HG03442 (cell line): ENCODE data around the gene C1QTNF12.

Experiments
- ATAC-seq: cut with Tn5 transposase; IDR thresholded peaks from one replicate; pipeline ENCODE4 v1.9.1; 2021; ENCODE audit warnings: mild to moderate bottlenecking, moderate library complexity; ENCODE audit not compliant: unreplicated experiment

The C1QTNF12 gene

DNA sequence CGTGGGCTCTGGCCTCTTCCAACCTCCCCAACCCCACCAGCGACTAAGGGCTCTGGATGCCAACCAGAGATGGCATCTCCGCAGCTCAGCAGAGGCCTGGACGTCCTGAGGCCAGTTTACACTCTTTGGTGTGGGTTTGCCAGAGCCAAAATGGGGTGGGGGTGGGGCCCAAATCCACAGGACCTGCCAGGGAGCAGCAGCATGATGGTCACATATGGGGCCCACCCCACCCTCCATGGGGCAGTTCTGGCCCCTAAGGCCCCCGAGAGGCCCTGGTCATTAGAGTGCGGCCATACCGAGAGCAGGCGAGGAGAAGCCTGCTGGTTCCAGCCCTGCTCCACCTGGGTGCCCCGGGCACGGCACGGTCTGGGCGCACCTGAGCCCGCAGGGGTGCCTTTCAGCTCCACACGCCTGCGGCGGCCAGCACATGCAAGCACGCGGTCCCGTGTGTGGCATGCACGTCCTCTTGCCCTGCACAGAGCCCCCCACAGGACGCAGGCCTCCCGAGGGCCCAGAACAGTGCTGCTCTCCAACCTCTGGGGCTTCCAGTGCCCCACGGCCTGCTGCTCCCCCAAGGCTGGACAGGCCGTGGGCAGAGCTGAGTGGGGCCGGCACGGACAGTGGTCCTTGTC, 4.8 kb downstream of the C1QTNF12 start:
- no peak for ATAC-seq

DNA sequence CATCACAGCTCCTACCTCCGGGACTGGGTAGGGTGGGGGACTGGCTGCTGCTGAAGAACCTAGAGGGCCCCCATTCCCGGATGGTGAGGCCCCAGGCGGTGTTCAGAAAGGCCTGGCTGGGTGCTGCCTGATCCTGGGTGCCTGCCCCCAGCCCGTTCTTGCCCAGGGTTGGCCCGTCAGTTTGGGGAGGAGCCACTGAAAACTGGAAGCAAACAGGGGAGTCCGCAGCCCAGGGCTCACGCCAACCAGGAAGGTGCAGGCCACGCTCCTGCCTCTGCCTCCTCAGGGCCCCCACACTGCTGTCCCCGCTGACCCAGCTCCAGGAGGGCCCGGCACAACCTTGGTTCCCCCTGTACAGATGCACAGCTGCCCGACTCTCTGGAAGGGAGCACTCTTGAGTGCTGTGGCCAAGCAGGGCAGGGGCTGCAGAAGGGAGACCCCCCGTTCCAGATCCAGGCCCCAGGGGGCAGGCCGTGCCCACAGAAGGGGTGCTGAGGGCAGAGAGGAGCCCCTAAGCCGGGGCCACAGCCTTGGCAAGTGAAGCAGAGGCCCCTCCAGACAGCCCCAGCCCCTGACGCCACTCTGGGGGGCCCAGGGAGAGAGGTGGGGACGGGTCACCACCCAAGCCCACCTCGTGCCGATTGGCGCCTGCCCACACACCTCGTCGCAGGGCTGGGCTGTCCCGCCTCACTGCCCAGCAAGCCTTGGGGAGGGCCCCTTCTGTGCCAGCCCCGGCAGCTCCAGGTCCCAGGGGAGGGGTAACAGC, 5.5 kb downstream of the C1QTNF12 start:
- no peak for ATAC-seq

DNA sequence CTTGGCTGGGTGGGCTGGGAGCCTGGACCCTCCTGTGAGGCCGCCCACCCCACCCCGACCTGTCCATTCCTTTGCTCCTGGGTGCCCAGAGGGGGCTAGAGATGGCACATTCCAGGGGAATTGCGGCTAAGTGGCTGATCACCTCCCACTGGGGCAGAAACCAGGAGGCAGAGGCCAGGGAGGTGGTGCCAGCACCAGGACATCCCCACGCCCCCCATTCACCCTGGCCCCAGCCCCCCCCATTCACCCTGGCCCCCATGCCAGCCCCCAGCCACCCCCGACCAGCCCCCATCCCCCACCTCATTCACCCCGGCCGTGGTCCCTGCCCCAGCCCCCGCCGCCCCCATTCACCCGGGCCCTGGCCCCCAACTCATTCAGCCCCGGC, 6.2 kb downstream of the C1QTNF12 start:
- no peak for ATAC-seq

DNA sequence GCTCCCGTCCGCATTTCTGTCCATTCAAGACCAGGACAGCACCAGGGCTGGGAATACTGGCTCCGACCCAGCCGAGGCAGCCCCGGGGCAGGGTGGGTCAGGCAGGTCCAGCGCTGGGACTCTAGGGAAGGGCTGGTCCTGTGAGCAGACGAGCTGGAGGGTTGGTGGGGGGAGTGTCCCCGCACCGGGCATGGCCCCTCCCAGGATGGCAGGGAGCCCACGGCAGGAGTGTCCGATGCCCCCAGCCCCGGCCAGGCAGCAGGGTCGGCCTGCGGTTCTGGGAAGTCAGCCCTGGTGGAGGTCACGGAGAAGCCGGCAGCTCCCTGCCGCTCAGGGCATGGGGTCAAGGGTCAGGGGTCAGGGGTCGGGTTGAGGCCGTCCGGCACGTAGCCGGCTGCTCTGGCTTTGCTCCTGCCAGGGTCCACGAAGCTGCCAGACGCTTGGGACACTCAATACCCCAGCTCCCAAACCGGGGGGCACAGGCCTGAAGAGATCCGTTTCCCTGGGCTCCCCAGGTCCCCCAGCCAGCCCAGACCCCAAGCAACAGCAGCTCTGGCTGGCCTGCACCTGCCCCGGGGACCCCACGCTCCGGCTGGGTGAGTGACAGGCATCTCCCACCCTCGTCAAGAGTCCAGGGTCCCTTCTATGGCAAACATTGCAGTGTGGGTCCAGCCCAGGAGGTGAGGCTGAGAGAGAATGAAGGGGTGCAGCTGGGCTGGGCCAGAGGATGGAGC, 6.7 kb downstream of the C1QTNF12 start:
- no peak for ATAC-seq

DNA sequence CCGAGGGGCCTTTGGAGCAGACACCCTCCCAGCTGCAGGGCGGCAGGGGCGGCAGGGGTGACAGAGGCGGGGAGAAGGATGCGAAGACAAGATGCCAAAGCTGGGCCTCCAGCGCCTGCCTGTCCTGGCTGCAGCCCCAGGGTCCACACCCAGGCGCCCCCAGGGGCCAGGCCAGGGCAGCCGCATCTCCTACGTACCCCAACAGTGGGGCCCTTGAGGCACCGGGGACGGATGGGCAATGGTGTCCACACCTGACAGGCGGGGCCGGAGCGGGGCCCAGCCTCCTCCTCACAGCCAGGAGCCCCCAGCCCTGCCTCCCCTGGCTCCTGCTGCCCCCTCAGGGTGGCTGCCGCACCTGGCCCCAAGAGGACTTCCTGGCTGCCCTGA, 7.3 kb downstream of the C1QTNF12 start:
- ATAC-seq: no peak

DNA sequence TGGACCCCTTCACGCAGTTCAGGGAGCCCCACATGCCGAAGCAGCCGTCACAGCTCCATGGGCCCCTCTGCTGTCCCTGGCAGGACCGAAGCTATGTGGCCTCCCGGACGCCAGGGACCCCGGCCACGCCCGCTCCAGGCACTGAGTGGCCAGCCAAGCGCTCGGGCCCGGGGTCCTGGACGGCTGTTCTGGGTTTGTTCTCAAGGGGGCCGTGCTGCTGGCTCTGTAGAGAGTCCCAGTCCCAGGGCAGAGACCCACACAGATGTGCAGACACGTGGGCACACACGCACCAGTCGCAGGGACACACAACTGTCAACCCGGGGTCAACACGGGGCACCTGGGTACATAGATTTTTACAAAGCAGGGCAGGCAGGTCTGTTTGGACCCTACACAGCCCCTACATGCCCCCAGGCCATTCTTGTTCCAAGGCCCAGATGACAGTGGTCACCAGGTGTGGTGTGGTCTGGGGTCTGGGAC, 7.8 kb downstream of the C1QTNF12 start:
- ATAC-seq: no peak

DNA sequence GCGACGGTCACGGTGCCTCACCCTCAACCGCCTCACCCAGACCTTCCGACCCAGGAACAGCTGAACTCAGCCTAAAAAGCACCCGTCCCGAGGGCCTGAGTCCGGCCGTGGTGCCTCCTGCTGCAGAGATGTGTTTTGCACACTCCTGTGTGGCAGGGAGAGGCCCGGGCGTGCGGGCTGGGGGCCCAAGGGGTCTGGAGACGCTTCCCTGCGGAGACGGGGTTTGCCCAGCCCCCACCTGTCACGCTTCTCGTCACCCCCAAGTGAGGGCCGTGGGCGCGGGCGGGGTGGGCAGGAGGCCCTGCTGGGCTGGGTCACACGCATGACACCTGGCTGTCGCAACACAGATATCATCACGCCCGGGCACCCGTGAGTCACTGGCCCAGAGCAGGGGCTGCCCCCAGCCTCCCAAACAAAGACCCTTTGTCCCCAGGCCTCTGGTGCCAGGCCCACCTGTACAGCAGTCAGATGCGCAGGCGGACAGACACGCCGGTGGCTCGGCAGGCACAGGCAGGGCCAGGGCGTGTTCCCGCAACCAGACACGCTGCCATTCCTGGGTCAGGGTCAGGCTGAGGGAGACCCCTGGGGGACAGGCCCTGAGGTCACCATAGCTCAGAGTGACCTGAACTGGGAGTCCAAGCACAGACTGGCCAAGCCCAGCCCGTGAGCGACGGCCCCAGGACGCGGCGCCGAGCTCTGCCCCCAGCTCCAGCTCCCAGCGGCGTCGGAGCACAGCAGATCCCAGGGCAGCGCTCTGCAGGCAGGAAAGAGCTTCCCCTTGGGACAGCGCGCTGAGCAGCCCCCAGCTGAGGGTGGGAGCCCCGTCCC, 8.4 kb downstream of the C1QTNF12 start:
- ATAC-seq: no peak

DNA sequence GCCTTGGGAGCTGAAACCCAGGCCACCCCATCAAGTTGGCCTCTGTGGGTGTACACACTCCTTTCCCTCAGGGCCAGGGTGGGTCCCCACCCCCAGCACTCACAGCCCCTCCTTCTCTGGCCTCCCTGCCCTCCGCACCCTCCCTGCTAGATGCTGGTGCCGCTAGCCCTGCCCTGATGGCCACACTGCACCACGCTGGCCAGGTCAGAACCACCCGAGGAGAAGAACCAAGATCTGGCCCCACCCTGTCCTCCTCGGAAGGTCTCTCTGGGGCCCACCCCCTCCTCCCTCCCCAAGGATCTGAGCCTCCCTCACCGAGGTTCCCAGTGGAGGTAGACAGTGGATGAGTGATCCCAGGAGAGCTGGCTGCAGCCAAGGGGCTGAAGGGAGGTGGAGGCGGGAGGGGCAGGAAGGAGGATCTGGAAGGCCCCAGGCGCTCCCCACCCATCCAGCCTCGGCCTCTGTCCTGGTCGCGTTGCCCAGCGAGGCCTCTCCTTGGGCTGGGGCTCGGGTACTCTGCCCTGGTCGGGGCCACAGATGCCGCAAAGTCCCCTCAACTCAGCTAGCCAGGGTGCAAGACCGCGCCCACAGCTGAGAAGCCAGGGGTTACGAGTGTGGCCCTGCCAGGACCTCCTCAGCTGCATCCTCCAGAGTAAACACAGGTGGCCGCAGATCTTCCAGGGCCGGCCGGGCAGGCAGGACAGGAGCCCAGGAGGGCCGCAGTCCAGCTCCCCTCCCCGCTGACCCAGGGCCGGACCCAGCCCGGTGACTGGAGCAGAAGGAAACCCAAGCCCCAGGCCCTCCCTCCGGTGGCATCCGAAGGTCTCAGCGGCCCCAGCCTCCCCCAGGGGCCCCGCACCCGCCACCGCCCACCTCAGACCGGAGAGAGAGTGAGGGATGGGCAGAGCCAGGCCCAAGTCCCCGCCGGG, 9.3 kb downstream of the C1QTNF12 start:
- ATAC-seq: no peak

DNA sequence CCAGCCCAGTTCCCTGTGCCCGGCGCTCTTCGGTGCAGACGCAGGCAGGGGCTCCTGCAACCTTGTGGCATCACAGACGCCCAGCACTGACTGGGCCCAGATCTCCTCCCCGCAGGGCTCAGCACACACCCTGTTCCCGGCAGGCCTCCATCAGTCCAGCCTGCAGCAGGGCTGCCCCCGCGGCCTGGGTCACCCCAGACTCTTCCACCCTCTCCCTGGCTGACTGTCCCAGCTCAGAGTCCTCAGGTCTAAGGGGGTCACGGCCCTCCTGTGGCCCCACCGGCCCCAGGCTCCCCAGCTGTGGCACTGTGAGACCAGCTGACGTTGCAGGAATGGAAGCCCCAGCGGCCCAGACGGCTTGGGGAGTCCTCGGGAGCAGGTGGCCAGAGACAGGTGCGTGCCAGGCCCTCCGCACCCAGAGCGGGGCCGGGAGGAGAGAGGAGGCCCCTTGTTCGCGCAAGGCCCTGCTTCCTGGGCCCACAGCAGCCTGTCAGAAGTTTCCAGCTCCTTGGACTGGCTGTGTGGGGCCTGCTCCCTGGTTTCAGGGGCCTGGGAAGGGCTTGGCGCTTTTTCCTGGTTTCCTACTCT, 10.3 kb downstream of the C1QTNF12 start:
- no peak for ATAC-seq

DNA sequence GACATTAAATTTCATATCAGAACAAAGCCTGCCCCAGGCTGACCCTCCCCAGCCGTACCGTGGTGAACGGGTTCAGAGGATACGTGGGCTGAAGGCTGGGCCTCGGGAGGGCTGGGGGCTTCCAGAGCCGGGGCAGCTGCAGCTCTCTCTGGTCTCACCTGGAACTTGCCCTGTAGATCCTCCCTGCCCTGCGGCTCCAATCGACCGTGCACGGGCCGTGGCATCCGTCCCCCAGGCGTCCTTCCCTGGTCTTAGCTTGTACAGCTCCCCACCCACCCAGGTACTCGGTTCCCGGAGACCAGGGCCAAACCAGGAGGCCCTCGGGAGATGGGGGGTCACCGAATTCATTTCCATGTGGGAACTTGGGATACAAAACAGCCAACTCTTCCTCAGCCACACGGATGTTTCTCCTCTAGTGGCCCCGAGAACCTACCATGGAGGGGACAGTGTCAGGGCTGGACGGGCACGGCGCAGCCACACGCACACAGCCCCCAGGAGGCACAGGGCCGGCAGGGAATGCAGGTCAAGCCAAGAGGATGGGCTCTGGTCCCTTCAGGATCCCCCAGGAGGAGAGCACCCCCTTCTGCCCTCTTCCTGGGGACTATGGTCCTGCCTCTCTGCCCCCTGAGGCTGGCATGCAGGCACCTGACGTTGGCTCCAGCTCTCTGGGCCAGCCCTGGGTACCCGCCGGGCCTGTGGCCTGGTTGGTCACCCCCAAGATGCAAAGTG, 11.3 kb downstream of the C1QTNF12 start:
- ATAC-seq: no peak

DNA sequence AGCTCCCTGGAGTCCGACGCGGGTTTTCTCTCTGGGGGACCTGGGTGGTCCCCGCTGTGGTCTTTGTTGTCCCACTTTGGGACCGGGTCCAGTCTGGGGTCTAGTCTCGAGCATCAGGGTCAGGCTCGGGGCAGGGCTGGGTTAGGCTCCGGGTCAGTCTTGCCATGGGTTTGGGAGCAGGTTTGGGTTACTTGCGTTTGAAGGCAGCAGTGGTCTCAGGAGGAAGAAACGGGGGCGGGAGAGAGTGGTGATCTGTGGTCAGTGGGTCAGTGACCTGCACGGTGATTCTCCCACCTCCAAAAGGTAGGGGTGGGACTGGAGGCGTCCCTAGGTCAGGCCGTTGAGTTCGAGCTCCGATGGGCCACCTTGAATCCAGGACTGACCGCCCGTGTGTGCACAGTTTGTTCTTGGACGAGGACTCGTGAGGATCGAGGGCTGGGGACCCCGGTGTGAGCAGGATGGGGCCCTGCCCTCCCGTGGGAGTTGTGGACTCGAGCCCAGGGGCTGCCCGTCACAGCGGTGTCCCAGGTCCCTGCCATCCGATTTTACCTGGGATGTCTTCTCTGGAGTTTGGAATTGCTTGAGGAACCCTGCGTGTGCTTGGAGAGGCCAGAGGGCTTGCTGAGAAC, 12.2 kb downstream of the C1QTNF12 start:
- ATAC-seq: no peak

DNA sequence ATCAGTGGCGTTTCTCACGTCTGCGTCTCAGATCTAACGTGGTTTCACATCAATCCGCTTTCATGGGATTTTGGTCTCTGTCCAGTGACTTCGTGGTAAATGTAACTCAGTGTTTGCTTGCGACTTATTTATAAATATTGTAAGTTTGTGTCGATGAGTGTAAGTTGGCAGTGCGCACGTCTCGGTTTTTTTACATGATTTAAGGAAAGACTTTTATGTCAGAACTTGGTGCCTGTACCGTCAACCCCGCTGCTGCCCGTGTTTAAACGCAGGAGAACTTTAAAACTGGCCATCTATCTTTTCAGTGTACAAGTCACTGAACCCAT, 13.0 kb downstream of the C1QTNF12 start:
- ATAC-seq: no peak

DNA sequence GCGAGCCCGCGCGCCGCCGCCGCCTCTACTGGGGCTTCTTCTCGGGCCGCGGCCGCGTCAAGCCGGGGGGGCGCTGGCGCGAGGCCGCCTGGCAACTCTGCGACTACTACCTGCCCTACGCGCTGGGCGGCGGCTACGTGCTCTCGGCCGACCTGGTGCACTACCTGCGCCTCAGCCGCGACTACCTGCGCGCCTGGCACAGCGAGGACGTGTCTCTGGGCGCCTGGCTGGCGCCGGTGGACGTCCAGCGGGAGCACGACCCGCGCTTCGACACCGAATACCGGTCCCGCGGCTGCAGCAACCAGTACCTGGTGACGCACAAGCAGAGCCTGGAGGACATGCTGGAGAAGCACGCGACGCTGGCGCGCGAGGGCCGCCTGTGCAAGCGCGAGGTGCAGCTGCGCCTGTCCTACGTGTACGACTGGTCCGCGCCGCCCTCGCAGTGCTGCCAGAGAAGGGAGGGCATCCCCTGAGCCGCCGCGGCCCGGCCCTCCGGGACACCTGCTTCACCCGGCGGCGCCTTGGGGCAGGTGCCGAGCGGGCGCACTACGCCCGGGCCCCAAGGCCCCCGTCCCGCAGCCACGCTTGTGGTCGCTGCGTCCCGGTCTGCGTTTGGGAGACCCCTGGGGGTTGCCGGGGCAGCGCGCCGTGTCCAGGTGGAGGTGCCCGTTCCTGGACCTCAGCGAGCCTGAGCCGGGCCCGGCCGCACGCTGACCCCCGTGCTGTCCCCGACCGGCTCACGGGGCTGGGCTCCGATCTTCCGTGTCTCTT, 13.5 kb downstream of the C1QTNF12 start:
- ATAC-seq: no peak

DNA sequence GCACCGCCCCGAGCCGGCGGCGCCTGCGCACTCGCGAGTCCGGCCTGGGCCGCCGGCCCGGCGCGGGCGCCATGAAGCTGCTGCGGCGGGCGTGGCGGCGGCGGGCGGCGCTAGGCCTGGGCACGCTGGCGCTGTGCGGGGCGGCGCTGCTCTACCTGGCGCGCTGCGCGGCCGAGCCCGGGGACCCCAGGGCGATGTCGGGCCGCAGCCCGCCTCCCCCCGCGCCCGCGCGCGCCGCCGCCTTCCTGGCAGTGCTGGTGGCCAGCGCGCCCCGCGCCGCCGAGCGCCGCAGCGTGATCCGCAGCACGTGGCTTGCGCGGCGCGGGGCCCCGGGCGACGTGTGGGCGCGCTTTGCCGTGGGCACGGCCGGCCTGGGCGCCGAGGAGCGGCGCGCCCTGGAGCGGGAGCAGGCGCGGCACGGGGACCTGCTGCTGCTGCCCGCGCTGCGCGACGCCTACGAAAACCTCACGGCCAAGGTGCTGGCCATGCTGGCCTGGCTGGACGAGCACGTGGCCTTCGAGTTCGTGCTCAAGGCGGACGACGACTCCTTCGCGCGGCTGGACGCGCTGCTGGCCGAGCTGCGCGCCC, 14.2 kb downstream of the C1QTNF12 start, which contains the start of gene B3GALT6:
Gene B3GALT6, plus strand, starts transcription at position 30 of the 588 bp plus-strand sequence. Its CDS starts 42 bp downstream, at position 72.
- no peak for ATAC-seq

DNA sequence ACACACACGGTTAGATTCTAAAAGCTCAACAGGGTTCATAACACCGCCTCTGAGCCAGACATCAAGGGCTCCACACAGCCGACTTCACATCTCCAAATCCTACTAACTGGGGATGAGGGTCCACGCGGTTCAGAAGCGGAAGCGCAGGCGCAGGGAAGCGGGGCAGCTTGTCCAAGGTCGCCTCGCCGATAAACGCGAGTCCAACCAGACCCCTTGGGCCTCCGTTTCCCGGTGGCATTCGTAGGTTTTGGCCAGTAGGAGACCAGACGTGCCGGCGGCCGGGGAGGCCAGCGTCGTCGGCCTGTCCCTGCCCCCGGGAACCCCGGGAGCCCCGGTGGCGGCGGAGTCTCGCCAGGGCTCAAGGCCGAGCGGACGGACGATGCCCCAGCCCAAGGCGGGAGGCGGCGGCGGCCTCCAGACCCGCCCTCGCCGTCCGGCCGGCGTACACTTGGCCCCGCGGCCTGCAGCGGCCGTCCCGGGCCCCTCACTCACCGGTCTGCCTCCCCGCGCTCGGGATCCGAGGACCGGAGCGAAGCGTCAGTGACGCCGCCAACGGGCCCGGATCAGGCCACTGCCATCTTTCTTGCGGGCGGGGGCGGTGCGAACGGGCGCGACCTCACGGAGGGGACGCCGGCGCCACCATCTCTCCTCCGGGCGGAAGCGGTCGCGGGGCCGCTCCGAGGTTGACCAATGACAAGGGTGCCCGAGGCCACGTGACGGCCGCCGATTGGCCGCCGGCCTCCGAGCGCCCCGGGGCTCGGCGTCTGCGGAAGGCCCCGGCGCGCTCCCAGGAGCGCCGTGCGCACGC, 14.9 kb downstream of the C1QTNF12 start, which contains the start of gene SDF4:
Gene SDF4, minus strand, starts transcription at position 602 of the 808 bp plus-strand sequence. CDS start 3,229 bp downstream, outside the sequence.
- peak; percentile 88 for ATAC-seq

DNA sequence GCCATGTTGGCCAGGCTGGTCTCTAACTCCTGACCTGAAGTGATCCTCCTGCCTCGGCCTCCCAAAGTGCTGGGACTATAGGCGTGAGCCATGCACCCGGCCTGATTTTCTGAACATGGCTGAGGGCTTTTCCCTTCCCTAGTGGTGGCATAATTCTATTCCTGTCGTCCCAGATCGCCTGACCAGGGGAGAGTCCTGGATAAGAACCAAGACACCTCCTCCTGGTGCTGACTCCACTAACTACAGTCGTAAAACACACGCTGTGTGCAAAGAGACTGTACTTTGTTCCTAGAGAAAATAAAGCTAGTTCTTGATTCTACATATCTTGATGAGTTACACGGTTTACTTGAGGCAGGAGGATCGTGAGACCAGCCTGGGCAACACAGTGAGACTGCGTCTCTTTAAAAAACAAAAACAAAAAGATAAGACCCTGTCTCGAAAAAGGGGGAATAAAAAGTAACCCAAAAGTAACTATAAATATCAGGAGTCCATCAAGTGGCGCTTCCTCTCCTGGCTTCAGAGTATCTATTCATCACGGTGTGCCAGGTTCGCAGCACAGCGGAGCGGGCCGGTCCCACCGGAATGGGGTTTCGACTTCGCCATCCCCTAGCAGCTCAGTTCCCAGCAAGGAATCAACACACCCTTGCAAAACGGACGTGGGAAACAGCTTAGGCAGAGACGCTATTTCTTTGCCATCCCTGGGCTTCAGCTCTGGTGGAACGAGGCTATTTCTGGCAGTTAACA, 15.7 kb downstream of the C1QTNF12 start:
- no peak for ATAC-seq
